Pons (tissue), 1 donor: ENCODE data around the gene JAKMIP2.
"Not testable (repeated sequence)": the region's sequence is repeated elsewhere in the genome, so short reads cannot be mapped to it uniquely, and the experiment has no call there.

Experiments used
- DNase-seq: peaks from one replicate; pipeline ENCODE4 v3.0.0-alpha.2; 2016; ENCODE audit warnings: low spot score

JAKMIP2 gene

DNA sequence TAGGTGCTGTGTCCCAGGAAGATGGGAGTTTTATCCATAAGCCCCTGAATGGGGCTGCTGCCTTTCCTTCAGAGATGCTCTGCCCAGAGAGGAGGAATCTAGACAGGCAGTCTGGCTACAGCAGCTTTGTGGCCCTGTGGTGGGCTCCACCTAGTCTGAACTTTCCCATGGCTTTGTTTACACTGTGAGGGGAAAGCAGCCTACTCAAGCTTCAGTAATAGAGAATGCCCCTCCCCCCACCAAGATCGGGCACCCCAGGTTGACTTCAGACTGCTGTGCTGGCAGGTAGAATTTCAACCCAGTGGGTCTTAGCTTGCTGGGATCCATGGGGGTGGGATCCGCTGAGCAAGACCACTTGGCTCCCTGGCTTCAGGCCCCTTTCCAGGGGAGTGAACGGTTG is 171.7 kb downstream of the JAKMIP2 start:
- DNase-seq, result no peak

DNA sequence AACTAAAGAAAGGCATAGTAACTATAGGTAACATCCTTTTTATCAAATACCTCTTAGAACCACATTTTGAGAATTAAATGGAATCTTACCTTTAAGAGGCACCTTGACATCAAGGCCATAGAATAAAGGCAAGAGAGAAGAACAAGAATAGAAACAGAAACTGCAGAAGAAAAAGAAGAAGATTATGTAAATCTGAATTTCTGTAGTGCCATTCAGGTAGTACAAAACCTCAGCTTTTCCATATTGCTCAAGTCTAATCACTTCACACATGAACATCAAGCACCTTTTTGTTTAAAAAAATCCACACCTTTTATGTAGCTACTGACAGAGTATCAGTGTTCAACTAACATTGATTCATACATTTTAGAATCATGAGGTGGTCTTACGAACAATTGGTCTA is 180.9 kb downstream of the JAKMIP2 start:
- no peak for DNase-seq

DNA sequence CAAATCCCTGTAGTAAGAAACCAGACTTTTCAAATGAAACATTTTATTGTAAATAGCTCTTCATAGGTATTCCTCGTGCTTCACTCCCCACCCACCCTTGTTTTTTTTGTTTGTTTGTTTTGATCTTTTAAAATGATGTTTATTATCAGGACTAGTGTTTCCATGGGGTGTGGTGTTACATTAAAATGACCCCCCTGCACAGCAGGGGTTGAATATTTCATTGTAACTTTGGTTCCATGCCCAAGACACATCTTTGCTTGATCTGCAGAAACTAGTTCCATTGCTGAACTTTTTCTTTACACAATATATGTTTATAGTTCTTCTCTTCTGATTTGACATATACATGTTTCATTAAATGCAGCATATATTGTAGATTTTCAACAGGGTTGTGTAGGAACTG is 191.4 kb downstream of the JAKMIP2 start:
- DNase-seq, result no peak

- DNase-seq, result no peak
These were observed 192.4 kb downstream of the JAKMIP2 start for GRCh38 chr5:147590096-147590495.

DNA sequence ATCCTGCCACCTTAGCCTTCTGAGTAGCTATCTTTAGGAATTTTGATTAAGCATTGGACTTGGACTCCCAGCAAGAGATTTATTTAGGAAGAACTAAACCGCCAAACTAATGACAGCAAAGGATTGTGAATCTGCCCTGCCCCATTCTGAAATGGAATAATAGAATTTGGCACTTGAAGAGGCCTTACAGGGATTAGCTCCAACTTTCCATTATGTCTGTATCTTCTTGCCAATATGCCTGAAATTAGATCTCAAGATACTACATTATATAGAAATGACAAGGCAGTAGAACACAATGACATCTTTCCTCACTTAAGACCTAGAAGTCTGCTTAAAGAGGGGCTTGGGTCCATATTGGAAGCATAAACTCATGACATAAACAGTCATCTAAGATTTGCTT is 195.7 kb downstream of the JAKMIP2 start:
- no peak for DNase-seq

GRCh38 chr5:147586221-147586620 is 196.3 kb downstream of the JAKMIP2 start:
- no peak for DNase-seq

GRCh38 chr5:147582272-147582671 is 200.3 kb downstream of the JAKMIP2 start:
- DNase-seq, result not testable (repeated sequence)

DNA sequence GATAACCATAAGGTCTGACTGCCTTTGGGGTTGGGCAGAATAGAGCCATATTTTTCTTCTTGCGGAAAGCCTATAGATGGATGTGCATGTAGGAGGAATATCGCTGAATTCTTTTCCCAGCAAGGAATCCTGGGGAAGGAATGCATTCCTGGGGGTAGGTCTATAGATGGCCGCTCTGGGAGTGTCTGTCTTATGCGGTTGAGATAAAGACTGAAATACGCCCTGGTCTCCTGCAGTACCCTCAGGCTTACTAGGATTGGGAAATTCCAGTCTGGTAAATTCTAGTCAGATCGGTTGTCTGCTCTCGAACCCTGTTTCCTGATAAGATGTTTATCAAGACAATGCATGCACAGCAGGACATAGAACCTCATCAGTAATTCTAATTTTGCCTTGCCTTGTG is 202.1 kb downstream of the JAKMIP2 start:
- not testable (repeated sequence) for DNase-seq

DNA sequence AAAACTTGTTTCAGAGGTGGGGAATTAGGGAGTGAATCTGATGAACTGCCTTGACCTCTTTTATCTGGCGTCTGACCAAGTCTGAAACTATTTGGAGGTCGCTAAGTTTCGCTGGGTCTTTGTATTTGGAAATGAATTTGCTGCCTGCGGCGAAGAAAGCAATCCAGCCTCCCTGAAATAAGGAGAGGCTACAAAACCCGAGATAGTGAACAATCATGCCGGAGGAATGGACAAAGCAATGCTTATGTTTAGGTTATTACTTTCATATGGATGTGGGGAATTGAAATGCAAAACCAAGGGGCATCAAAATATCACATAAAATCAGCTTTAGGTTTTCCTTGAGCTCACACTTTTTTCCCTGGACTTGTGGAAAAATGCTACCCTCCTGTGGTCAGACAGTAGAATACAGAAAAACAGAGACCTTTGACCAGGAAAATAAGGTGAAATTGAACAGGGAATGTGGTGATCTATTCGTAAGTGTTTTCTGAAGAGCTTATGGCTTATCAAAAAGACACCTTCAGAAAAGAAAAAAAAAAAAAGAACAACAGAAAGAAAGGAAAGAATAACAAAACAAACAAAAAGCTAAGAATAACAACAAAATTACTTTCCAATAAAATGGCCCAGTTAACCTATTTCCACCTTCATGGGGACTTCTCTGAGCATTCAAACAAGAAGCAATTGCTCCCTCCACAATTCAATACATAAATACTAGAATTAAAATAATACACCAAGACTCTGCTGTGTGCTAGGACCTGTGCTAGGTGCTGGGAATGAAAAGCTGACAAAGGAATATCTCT is 204.1 kb downstream of the JAKMIP2 start:
- DNase-seq, result peak; percentile 66

DNA sequence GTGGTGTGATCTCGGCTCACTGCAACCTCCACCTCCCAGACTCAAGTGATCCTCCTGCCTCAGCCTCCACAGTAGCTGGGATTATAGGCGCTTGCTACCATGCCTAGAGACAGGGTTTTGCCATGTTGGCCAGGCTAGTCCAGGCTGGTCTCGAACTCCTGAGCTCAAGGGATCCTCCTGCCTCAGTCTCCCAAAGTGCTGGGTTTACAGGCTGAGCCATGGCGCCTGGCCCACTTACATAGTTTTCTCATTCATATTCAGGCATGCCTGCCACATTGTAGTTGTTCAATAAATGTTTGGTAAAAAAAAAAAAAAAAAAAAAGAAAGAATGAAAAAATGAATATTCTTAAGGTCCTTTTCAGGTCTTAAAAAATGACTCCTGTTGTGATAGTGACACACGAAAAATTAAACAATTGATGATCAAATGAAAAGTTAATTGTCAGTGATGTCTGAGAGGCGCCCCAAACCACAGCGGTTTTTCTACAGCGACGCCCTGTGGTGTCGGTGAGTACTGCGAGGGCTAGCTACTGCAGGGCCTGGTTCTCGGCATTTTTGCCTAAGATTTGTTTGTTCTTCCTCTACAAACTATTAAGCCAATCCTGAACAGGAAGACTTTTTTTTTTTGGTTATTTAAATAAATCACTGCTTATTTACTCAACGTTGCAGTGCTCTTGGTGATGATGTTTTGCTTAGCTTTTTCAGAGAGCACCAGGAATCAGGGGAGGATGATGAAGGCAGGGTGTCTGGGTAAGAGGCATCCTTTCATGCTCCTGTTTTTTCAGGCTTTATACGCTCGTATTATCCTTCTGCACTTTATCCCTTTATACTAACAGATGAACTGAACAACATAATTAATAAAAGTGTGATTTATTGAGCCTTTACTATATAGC is 205.6 kb downstream of the JAKMIP2 start:
- no peak for DNase-seq

DNA sequence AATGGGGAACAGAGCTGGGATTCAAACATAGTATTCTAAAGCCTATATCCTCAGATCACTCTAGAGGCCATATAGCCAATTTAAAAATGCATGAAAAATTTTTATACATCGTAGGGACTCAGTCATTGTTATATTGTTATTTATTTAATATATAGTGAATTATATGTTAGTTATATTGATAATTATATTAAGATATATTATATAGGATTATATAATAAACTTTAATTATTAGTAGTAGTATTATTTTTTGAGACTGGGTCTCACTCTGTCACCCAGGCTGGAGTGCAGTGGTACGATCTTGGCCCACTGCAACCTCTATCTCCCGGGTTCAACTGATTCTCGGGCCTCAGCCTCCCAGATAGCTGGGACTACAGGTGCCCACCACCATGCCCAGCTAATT is 206.9 kb downstream of the JAKMIP2 start:
- DNase-seq, result no peak

DNA sequence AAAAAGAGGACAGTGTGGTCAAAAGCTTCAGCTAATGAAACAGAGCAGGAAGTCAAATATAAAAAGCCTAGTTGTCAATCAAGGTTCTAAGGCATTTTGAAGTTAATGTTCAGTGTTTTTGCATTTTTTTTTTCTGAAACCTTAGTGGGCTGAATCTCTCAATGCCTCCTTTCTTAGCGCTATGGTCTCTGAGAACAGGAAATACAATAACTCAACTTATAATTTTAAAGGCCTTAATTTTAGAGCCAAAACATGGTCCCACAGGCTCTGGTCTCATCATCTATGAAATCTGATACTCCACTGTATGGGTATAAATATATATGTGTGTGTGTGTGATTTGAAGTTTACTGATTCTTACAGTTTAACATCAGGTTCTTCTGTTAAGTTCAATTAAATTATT is 209.3 kb downstream of the JAKMIP2 start:
- DNase-seq, result no peak

GRCh38 chr5:147568710-147569406 is 213.7 kb downstream of the JAKMIP2 start:
- no peak for DNase-seq

GRCh38 chr5:147567917-147568598 is 214.5 kb downstream of the JAKMIP2 start:
- DNase-seq, result no peak

DNA sequence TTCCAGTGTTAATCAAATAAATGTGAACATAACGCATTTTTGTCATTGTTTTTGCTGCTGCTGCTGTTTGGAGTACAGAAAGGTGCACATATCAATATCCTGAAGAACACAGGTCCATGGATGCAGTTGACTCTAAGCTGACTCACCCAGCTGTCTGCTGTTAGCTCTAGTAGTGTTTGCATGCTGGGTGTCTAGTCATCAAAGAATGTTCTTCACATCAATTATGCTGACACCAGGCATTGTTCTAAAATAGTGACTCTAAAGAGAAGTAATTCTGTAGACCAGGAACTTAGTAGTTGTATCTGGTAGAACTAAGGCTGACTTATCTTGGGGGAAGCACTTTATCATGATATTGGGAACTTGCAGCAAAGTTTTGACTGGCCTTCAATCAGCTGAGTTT is 217.0 kb downstream of the JAKMIP2 start:
- DNase-seq, result no peak

DNA sequence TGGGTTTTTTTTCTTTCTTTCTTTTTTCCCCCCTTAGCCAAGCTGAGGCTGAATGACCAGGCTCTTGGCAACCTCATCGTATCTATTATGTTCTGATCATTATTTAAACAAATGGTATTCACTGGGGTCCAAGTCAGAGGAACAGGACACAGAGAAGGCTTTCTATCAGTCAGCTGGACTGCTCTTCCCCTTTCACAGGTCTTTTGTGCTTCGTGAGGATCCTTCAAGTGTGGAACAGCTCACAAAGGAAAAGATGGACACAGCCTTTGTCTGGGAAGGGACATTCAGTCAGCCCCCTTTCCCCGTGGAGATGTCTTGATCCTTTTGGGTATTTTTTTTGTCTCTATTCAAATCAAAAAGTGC is 218.4 kb downstream of the JAKMIP2 start:
- DNase-seq, result no peak

GRCh38 chr5:147563466-147564123 is 218.9 kb downstream of the JAKMIP2 start:
- no peak for DNase-seq

DNA sequence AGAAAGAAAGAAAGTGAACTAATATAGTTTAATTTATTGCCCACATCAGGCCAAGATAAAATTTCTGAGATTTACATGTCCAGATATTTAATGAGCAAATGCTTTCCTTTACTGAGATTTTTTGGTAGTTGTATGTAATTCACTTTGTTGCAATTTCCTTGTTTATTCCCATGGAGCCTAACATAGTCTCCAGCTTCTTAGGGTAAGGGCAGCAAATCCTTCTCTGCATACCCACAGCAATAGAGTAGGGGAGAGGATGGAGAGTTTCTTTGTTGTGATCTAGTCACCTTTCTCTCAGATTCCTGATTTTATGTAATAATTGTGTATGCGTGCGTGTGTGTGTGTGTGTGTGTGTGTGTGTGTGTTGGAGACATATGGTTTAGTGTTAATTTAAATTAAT is 221.1 kb downstream of the JAKMIP2 start:
- no peak for DNase-seq

- no peak for DNase-seq
These were observed 221.7 kb downstream of the JAKMIP2 start for GRCh38 chr5:147560718-147561331.

- no peak for DNase-seq
These were observed 222.8 kb downstream of the JAKMIP2 start for GRCh38 chr5:147559749-147560148.

GRCh38 chr5:147558826-147559225 is 223.7 kb downstream of the JAKMIP2 start:
- DNase-seq, result peak; percentile 29
